Transverse colon (tissue), 4 donors: ENCODE measurements around the gene ZNF525.

Experiments
- EP300 ChIP-seq: sonication (generic); formaldehyde crosslinking; IDR thresholded peaks from one replicate; pipeline ENCODE4 v1.6.1; 2017; ENCODE audit warnings: antibody characterized with exemption, low read depth
- POLR2A ChIP-seq: fragments of 450-650 bp; IDR thresholded peaks from one replicate; pipeline ENCODE4 v1.6.1; 2016; ENCODE audit warnings: antibody characterized with exemption, mild to moderate bottlenecking, moderate library complexity
- POLR2AphosphoS5 ChIP-seq, 3 donors: sonication (generic); formaldehyde crosslinking; IDR thresholded peaks; one replicate each; pipeline ENCODE4 v1.6.1; 2016; ENCODE audit warnings: antibody characterized with exemption in 3 of 3
- TF ChIP-seq, protein P1 (sequence below), 5 experiments: fragments of 200-600 bp in 3 of 5; fragments of 450-650 bp in 2 of 5; sonication (generic) in 3 of 5; IDR thresholded peaks; 1 replicate in 2 of 5; 2 replicates in 3 of 5; pipeline ENCODE4 v1.5.1; 2016 to 2017; ENCODE audit warnings: antibody characterized with exemption in 5 of 5, inconsistent platforms in 3 of 5, mild to moderate bottlenecking in 2 of 5, moderate library complexity in 1 of 5

DNA sequence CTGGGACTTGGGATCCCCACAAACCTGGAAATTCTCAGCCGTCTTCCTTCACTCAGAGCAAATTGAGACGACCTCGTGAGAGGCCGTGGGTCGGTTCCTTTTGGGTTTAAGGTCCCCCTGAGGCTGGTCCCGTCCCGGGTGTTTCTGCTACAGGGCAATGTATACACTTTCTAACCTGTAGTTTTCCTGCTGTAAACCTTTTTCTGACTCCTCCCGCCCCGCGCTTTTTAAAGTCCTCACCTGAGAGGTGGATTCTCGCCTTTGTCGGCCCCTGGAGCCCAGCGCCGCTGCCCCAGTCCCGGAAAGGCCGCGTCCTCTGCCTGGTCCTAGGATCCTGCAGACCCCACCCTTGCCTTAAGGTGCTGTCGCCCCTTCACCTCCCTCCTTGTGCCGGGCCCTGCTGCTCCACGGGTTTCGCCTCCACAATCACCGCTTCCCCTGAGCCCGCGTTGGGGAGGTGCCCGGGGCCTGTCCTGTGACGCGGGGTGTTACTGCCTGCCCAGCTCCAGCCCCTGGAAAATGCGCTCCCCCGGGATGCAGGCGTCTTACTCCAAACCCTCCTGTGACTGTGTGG lies 66.7 kb downstream of the ZNF525 start:
- TF ChIP-seq EP300 = no peak
- TF ChIP-seq, protein P1, sequence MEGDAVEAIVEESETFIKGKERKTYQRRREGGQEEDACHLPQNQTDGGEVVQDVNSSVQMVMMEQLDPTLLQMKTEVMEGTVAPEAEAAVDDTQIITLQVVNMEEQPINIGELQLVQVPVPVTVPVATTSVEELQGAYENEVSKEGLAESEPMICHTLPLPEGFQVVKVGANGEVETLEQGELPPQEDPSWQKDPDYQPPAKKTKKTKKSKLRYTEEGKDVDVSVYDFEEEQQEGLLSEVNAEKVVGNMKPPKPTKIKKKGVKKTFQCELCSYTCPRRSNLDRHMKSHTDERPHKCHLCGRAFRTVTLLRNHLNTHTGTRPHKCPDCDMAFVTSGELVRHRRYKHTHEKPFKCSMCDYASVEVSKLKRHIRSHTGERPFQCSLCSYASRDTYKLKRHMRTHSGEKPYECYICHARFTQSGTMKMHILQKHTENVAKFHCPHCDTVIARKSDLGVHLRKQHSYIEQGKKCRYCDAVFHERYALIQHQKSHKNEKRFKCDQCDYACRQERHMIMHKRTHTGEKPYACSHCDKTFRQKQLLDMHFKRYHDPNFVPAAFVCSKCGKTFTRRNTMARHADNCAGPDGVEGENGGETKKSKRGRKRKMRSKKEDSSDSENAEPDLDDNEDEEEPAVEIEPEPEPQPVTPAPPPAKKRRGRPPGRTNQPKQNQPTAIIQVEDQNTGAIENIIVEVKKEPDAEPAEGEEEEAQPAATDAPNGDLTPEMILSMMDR (IDR thresholded peaks at IDR 0.05) = no peak
- TF ChIP-seq POLR2A = no peak
- no peak for TF ChIP-seq POLR2AphosphoS5 (IDR thresholded peaks at IDR 0.05)
